GM19193 (cell line): Measurements from ENCODE around the gene PHF12.

Experiments used
- POLR2A ChIP-seq: IDR thresholded peaks from 4 replicates; pipeline ENCODE4 v1.6.1; 2011; ENCODE audit not compliant: insufficient read depth, insufficient read length; ENCODE audit errors: extremely low read depth

Gene PHF12

DNA sequence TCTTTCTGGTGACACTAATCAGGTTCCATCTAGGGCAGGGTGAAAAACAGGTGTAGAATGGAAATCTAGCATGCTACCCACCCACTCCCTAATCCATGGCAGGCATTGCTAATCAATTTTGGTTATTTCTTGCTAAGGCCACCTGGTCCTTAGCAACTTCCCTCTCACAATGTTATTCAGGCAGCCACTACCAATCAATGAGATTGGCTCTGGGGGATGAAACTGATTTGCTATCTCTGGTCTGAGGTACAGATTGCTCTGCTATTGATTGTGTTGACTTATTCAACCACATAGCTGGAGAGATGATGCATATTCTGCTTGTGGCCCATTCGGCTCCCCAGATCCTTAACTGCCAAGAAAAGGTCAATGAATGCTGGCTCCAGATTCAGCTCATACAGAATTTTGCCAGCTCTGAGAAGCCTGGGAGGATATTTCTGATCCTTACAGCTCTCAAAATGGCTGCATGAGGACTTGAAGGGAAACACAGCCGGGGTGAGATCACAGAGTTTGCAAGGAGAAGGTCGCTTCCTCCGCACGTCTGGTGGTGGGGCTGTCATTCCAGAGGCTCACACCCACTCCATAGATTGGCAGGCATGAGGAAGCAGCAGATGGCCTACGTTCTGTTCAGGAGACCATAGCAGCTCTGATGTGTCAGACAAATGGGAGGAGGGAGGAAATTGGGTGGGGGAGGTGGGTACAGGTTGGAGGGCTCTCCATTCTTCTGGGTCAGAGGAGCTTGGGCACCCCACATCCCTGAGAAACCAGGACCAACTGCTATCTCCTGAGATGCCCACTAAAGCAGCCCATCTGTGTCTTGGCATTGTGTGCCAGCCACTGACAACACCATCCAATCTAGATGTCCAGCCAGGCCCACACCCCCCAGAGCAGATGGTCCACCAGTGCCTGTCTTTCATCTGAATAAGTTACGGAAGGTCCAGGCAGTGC lies 32.2 kb upstream of the PHF12 start:
- no peak for TF ChIP-seq POLR2A

DNA sequence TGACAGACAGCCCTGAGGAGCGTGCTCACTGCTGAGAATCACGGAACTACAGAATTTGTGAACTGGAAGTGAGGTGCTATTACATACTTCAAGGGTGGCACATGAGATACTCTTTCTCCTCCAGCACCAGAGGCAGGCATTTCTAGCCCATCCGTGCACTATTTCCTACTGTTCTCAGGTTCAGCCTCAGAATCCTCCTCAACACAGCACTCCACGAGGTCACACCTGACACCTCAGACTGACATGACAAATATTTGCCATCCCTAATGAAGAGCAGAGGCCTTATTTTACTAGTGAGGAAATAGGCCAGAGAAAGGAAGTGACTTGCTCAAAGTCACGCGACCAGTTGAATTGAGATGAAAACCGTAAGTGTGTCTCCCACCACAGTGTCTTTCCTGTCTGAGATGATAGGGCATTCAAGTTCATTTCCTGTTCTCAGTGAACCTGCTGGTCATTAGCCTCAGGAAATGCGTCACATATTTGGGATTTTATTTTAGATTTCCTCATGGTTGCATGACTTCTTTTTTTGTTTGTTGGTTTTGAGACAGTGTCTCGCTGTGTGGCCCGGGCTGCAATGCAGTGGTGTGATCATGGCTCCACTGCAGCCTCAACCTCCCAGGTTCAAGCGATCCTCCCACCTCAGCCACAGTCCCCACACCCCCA lies 30.9 kb upstream of the PHF12 start:
- no peak for TF ChIP-seq POLR2A

DNA sequence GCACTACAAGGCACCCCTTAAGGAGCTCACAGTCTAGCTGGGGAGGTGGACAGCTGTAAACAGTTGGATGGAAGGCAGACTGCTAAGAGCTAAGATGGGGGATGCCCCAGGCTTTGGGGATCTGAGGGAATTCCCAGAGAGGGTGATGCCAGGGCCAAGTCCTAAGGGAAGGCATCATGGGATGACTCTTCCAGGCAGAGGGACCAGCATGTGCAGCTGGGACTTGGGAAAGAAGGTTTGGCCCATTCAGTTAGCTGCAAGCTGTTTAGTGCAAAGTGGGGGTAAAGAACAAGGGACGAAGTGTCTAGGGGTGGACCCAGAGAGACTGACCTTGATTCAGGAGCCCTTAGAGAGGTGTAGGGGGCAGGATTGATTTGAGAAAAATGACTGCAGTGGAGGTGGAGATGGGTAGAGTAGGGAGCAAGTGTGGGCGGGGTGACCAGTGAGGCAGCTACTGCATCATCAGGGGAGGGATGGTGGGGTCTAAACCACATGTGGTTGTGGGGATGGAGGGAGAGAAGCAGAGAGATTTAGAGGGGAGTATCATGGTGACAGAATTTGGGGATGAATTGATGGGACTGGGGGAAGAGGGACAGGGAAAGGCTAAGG lies 27.1 kb upstream of the PHF12 start:
- TF ChIP-seq POLR2A: no peak

DNA sequence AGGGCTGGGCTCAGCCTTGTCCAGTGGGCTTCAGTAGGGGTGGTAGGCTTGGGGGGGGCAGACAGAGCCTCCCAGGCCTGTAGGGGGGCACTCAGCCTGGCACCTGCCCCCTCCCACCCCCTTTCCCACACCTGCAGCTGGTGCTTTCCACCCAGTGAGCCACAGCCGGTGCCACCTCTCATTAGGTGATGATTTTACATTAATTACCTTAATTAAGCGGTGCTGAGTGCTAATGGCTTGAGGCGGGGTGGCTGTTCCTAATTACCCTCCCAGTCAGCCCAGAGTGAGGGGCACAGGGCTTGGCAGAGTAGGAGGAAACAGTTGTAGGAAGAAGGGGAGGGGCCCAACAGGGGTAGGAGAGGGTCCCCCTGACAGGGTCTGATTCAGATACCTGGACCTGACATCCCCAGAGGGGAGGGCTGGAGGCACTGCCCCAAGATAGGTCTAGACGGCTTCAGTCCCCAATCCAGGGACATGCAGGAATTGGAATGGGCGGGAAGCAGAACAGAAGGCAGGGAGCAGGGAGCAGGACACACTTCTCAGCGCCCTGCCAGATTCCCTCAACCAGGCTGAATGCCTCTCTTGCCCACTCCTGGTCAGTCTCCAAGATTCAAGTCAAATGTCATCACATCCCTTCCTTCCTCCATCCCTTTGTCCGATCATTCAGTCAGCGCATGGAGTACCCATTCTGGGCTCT lies 26.5 kb upstream of the PHF12 start:
- no peak for TF ChIP-seq POLR2A

DNA sequence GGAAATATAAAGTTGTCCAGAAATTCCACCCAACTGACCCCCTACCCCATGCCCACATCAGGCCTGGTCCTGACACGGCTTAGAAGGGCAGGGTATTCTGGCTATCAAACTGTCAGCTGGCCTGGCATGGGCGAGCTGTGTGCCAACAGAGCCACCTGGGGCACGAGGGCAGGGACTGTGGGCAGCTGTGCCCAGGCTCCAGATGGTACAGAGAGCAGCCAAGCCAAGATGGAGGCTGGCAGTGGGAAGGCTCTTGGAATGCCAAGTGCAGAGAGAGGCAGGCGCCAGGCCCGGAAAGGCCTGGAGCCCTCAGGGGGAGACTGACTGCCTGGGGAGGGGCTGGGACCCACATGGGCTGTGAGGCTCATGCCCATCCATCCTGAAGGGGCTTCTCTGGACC lies 24.3 kb upstream of the PHF12 start:
- no peak for TF ChIP-seq POLR2A

DNA sequence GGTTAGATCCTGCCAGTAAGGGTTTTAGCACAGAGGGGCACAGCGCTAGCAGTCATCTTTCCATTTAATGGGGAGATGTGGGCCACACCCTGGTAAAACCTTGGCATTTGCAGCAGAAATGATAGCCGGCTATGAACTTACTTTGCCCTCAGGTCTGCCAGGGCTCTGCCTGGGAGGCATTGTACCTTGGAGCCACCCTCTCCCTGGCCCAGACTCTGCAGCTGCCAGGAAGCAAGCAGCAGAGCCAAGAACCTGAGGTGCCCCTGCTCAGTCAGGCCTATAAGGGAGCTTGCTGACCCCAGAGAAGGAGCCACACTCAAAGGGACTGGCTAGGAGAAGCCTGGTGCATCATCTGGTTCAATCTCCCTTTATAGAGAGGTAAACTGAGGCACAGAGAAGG lies 23.7 kb upstream of the PHF12 start:
- no peak for TF ChIP-seq POLR2A

DNA sequence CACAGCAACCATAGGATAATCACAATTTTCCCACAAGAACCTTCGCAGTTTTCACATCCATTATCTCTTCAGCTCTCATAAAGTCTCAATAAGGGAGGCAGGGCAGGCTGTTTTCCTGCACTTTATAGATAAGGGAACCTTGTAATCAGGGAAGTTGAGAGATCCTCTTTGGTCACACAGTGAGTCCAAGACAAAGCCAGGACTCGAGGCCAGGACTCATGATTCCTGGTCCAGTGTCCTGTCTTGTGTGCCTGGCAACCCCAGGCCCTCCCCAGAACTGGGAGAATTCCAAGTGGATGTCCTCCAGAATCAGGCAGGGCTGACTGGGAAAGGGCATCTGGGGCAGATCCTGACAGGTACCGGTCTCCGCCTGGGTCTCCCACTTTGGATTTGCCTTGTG lies 23.1 kb upstream of the PHF12 start:
- no peak for TF ChIP-seq POLR2A

DNA sequence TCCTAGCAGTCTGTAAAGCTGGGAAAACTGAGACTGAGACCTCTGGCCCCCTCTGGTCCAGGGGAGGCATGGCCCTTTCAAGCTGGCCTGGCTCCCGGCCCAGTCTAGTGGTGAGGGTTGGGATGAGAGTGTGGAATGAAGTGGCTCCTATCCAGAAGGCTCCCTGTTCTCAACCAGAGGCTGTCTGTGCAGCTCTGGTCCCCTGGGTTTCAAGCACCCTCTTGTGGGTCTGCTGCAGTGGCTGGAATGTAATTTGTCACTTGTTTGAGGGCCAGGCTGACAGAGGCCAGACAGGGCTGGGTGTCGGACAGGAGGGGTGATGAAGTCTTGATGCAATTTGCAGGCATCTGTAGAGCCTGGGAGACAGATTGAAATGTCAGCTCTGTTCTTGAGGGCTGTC lies 22.1 kb upstream of the PHF12 start:
- TF ChIP-seq POLR2A: no peak

DNA sequence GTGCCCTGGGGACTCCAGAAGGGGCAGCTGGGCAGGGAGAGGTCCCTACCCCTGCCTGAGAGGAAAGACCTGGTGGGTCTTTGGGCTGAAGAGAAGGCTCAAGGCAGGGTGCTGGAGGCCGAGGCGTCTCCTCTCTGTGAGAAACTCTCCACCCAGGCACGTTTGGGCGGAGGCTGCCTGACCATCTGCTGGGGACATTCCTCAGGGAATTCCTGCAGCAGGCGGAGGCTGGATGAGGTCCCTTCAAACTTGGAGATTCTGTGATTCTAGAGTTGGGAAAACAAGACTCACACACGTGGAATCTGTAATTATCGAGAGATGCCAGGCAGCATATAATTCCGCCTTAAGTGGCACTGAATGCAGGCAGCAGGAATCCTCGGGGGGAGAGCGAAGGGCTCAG lies 21.1 kb upstream of the PHF12 start:
- TF ChIP-seq POLR2A: no peak

DNA sequence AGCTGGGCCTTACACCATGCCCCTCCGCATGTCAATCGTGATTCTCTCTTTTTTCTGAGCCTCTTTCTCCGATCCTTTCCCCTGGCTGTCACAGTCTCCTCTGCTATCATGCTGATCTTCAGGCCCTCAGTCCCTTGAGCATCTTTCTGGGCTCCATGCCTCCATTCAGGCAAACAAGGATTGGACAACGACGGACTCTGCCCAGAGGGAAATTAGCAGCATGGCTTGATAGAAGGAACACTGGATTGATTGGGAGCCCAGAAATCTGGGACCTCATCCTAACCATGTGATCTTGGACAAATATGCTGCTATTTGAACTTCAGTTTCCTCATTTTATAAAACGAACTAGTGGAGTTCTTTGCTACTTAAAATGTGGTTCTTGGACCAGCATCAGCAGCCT lies 19.6 kb upstream of the PHF12 start:
- no peak for TF ChIP-seq POLR2A

DNA sequence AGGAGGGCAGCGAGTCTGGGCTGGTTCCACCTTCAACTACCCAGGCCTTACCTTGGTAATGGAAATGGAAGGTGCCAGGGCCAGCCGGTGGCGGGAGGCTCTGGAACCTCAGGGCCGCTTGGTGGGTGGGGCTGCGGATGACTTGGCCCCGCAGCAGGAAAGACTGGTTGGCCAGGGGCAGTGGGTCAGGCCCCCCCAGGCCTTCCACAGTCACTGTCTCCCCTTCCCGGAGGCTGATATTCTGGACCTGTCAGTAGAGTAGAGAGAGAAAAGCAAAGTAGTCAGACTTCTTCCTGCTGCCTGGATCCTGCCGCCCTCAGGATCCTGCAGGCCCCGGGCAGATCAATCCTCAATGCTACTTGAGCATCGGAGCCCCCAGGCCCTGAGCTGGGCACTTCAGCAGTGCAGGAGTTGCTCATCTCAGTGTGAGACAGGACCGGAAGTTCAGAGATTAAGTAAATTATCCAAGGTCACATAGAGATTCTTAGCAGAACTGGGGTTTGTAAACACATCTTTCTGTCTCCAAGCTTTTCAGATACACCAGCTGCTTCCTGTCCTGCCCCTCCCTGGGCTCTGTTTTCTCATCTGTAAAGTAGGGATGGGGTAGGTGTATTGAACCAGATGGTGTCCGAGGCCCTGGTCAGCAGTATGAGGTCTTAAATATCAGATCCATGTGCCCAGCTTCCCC lies 18.5 kb upstream of the PHF12 start:
- TF ChIP-seq POLR2A: no peak

DNA sequence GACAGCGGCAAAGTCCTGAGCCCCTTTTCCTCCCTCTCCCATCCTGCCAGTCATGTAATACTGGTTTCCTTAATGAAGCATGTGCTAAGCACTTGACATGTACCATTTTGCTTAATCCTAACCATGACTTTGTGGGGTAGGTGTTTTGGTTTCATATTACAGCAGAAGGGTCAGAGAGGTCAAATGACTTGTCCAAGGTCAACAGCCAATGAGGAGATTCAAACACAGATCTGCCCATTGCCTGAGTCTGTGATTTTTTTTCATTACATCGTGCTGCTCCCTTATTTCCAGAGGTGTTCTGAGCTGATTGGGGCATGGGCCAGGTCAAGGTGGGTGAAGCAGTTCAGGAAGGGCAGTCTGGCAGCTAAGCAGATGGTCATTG lies 17.6 kb upstream of the PHF12 start:
- TF ChIP-seq POLR2A: no peak

DNA sequence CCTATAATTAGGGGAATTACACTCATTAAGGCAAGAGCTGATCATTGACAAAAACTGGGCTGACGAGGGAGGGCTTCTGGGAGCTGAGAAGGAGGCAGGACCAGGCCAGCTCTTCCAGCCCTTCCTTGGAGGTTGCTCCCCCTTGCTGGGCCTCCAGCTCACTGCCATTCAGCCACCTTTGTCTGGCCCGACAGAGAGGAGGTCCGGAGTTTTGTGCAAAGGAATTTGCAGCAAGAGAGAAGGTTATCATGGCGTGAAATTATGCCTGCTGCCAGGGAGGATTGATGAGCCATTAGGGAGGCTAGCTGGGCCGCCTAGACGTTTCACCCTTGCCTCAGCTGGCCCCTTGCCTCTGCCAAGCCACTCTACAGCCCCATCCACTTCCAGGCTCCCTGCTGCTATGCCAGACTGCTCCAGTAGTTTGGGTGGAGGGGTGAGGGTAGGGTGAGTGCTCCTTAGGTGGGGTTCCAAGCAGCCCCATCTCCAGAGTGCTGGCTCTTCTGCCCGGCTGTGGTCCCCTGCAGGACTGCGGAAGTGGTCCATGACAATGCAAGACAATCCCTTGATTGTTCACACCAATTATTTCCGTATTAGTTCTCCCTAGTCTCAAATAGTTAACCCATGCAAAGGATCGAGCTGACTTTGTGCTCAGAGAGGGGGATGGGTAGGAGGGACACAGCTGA lies 17.1 kb upstream of the PHF12 start:
- no peak for TF ChIP-seq POLR2A

DNA sequence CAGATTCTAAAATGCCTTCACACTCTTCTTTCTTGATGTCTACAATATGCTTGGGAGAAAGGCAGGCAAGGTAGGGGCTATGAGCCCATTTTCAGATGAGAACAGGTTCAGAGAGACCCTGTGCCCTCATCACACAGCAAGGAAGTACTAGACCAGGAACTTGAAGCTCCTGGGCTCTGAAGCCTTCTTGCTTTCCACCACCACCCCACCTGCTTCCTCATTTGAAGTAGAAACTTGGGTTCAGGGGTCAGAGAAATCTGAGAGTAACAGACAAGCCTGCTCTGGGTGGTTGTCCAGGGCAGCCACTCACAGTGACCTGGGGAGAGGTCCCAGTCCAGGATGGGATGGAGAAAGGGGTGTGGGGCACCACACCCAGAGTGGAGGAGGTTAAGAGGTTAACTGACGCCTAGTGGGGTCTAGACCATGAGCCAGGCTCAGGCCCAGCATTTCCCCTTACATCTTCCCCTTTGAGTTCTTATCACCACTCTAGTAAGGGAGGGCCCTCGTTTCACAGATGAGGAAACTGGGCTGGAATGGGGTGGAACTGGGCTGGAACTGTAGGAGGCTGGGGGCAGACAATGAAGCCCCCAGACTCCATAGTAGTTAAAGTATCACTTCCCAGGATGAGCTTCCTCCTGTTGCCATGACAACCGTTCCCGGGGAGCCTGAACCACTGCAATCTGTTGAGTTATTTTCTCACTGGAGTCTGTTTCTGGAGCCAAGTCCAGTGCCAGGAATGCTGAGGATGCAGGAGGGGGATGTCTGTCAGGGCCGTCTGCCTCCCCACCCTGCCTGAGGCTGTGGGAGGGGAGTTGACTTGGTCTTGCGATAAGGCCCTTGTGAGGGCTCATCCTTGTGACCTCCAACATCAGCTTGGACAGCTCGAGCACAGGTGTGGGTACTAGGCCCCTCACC lies 16.2 kb upstream of the PHF12 start:
- TF ChIP-seq POLR2A: no peak

DNA sequence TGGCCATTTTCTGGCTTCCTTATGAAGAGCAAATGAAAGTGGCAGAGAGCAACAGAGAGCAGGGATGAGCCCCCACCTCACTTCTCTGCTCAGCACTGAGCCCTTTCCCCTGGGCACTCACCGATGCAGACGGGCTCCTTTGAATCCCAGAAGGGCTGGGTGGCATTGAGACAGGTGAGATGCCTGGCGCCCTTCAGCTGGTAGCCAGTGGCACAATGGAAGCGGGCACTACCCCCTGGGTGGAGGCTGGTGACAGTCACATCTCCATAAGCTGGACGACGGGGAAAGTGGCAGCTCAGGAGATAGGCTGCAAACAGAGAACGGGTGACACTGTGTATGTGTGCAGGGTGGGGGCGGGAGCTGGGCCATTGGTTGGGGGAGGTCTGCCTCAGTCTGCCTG lies 12.5 kb upstream of the PHF12 start:
- TF ChIP-seq POLR2A: no peak
